HEK293T (cell line): ENCODE data around the gene PLAGL1.

Experiments used
- CTCF ChIA-PET: fragments of 350-600 bp; formaldehyde crosslinking; extraction: SDS; loops from one replicate; lab custom pipeline; 2021; ENCODE audit warnings: antibody characterized with exemption, inconsistent platforms; lab: Yijun Ruan, JAX
- POLR2A ChIA-PET: fragments of 350-600 bp; formaldehyde crosslinking; extraction: SDS; loops from one replicate; lab custom pipeline; 2020; ENCODE audit warnings: antibody characterized with exemption, inconsistent platforms; lab: Yijun Ruan, JAX
- DNase-seq: peaks from one replicate; pipeline ENCODE4 v3.0.0; 2012; ENCODE audit warnings: mixed read lengths; ENCODE audit errors: extremely low spot score
- ARNT ChIP-seq: fragments of 450-650 bp; IDR thresholded peaks from 2 replicates; pipeline ENCODE4 v1.6.1; 2017; ENCODE audit warnings: mild to moderate bottlenecking
- BHLHE40 ChIP-seq: fragments of 450-650 bp; IDR thresholded peaks from 2 replicates; pipeline ENCODE4 v1.6.1; 2016; ENCODE audit warnings: mild to moderate bottlenecking, moderate library complexity, borderline replicate concordance
- CTBP1 ChIP-seq: fragments of 450-650 bp; IDR thresholded peaks from 2 replicates; pipeline ENCODE4 v1.6.1; 2016; ENCODE audit warnings: borderline replicate concordance
- ELF4 ChIP-seq: fragments of 450-650 bp; IDR thresholded peaks from 2 replicates; pipeline ENCODE4 v1.6.1; 2017; ENCODE audit warnings: antibody characterized with exemption
- FOXA1 ChIP-seq: fragments of 450-650 bp; IDR thresholded peaks from 2 replicates; pipeline ENCODE4 v1.6.1; 2016; ENCODE audit warnings: mild to moderate bottlenecking
- FOXK2 ChIP-seq: fragments of 450-650 bp; IDR thresholded peaks from 2 replicates; pipeline ENCODE4 v1.6.1; 2016; ENCODE audit warnings: mild to moderate bottlenecking
- FOXM1 ChIP-seq: fragments of 450-650 bp; IDR thresholded peaks from 2 replicates; pipeline ENCODE4 v1.6.1; 2017; ENCODE audit warnings: mild to moderate bottlenecking, borderline replicate concordance
- HDGF ChIP-seq: fragments of 450-650 bp; IDR thresholded peaks from 2 replicates; pipeline ENCODE4 v1.6.1; 2017; ENCODE audit warnings: antibody characterized with exemption, borderline replicate concordance
- L3MBTL2 ChIP-seq: fragments of 450-650 bp; conservative IDR thresholded peaks from 2 replicates; pipeline ENCODE4 v1.6.1; 2016; ENCODE audit warnings: mild to moderate bottlenecking
- LEF1 ChIP-seq: fragments of 450-650 bp; IDR thresholded peaks from 2 replicates; pipeline ENCODE4 v1.6.1; 2017; ENCODE audit warnings: mild to moderate bottlenecking, borderline replicate concordance
- NFRKB ChIP-seq: fragments of 450-650 bp; IDR thresholded peaks from 2 replicates; pipeline ENCODE4 v1.6.1; 2016; ENCODE audit warnings: mild to moderate bottlenecking, moderate library complexity
- PKNOX1 ChIP-seq: fragments of 450-650 bp; IDR thresholded peaks from 2 replicates; pipeline ENCODE4 v1.6.1; 2016
- SP1 ChIP-seq: fragments of 450-650 bp; IDR thresholded peaks from 2 replicates; pipeline ENCODE4 v1.6.1; 2017
- SUZ12 ChIP-seq: fragments of 450-650 bp; IDR thresholded peaks from 2 replicates; pipeline ENCODE4 v1.6.1; 2016; ENCODE audit warnings: mild to moderate bottlenecking
- TARDBP ChIP-seq: fragments of 450-650 bp; IDR thresholded peaks from 2 replicates; pipeline ENCODE4 v1.6.1; 2016
- ZNF384 ChIP-seq: fragments of 450-650 bp; IDR thresholded peaks from 2 replicates; pipeline ENCODE4 v1.6.1; 2016

PLAGL1 gene

GRCh38 chr6:143955971-143956370, 52.1 kb downstream of the PLAGL1 start:
- ChIA-PET CTCF (interaction anchor here (0.6 to 1.3 kb wide), 3 partner anchors 14 to 57 kb away, joined by 3 to 4 read pairs (median 4); no protein-coding TSS in a partner anchor), POLR2A (no interaction called here)
- no peak for TF ChIP-seq SP1
- TF ChIP-seq L3MBTL2, result no peak
- no peak for TF ChIP-seq FOXA1
- TF ChIP-seq PKNOX1, result no peak
- no peak for TF ChIP-seq HDGF
- no peak for TF ChIP-seq FOXK2
- no peak for TF ChIP-seq ZNF384
- no peak for TF ChIP-seq ELF4
- no peak for TF ChIP-seq SUZ12
- TF ChIP-seq FOXM1, result no peak
- no peak for TF ChIP-seq LEF1
- TF ChIP-seq CTBP1, result no peak
- no peak for TF ChIP-seq NFRKB
- no peak for DNase-seq

- ChIA-PET CTCF (interaction anchor here (0.6 to 1.2 kb wide), 2 partner anchors 12 to 49 kb away, joined by 3 to 4 read pairs; no protein-coding TSS in a partner anchor), POLR2A (no interaction called here)
- TF ChIP-seq FOXM1 (no peak), ARNT (no peak)
- DNase-seq, result no peak
Measured at GRCh38 chr6:143953922-143954321, 54.1 kb downstream of the PLAGL1 start.

DNA sequence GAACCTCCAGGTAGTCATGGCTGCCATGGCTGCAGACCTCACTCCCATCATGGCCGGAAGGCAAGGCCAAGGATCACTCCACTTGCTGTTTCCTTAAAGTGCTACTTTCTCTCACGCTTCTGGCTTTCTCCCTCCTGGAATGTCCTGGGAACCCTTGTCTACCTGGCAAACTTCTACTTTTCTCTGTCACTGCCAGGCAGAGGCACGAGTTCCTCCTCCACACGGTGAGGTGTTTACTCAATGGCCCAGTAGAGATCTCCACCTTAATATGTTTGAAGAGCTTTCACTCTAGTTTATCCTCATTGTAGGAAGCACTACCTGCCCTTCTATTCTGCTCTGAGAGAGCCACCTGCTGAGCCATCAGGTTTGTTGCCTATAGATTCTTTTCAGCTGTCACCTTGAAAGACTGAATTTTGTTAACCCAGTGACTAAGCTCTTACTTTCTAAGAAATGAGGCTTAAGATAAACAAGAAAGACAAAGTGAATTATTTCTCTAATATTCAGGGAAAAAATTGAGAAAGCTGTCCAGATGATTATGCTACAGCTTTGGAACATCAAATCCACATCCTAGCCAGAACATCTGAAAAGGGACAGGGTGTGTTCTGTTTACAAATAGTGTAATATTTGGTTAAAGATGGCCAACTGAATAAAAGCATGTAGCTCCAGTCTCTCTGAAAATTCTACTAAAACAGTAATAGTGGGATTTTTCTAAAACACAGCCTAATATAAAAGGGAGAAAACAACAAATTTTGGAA, 54.9 kb downstream of the PLAGL1 start:
- TF ChIP-seq TARDBP, result no peak
- TF ChIP-seq LEF1, result no peak
- TF ChIP-seq L3MBTL2, result no peak
- TF ChIP-seq SP1, result no peak
- TF ChIP-seq ZNF384, result no peak
- no peak for TF ChIP-seq ELF4
- POLR2A ChIA-PET, result interaction anchor here (1.0 kb wide), 1 partner anchor 55 kb away, joined by 3 read pairs; the partner anchor contains the start of gene PLAGL1
- CTCF ChIA-PET, result interaction anchor here (0.6 to 1.4 kb wide), 3 partner anchors 11 to 1509 kb away, joined by 3 to 4 read pairs (median 3); no protein-coding TSS in a partner anchor
- no peak for DNase-seq

- ChIA-PET CTCF (interaction anchor here (0.7 to 1.4 kb wide), 2 partner anchors 10 to 1510 kb away, joined by 3 to 4 read pairs; no protein-coding TSS in a partner anchor), POLR2A (interaction anchor here (1.0 kb wide), 1 partner anchor 56 kb away, joined by 3 read pairs; the partner anchor contains the start of gene PLAGL1)
- no peak for TF ChIP-seq NFRKB
- TF ChIP-seq FOXA1, result no peak
- no peak for TF ChIP-seq TARDBP
- DNase-seq, result no peak
Measured at GRCh38 chr6:143952060-143952778, 55.8 kb downstream of the PLAGL1 start.

DNA sequence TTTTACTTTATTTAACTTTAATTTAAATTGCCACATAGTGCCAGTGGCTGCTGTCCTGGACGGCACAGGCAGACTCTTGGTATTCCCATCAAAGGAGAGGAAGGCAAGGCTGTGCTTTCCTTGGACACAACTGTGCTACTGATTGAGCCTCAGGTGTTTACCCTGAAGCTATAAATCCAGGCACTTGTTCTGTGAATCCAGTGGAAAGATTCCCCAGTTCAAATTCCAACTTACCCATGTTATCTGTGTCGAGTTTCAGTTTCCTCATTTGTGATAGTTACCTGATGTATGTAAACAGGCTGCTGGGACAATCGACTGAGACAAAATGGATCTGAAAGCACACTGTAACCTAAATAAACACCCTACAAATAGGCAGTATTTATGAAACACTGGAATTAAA, 57.2 kb downstream of the PLAGL1 start:
- no peak for DNase-seq
- ChIA-PET POLR2A (no interaction called here), CTCF (no interaction called here)
- TF ChIP-seq FOXK2 (no peak), FOXM1 (no peak), NFRKB (no peak), CTBP1 (no peak), FOXA1 (no peak)

DNA sequence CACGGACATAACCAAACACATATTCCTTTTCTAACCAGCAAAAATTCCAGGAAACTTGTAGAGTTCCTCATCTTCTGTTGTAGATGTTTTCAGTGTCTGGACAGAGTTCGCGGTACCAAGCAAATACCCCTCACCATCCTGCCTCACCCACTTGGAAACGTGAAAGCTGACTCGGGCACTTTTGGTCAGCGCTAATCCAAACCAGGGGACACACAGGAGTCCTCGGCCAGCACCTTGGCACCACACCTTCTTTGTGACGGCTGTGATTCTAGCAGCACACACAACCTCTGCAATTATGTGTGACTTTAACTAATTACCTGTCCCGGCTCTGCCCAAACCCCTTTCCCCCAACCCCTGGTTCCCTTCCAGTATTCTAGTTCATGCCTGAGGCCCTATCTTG, 58.1 kb downstream of the PLAGL1 start:
- ChIA-PET CTCF (no interaction called here), POLR2A (no interaction called here)
- DNase-seq, result no peak
- TF ChIP-seq L3MBTL2 (no peak), ARNT (no peak), CTBP1 (no peak), FOXM1 (no peak), SP1 (no peak), HDGF (no peak), NFRKB (no peak), BHLHE40 (no peak), ZNF384 (no peak), PKNOX1 (no peak), TARDBP (no peak), SUZ12 (no peak), LEF1 (no peak), FOXA1 (no peak)

GRCh38 chr6:143949535-143949934, 58.5 kb downstream of the PLAGL1 start:
- CTCF ChIA-PET, result no interaction called here

More at GRCh38 chr6:143949535-143949934, 58.5 kb downstream of the PLAGL1 start:
- no peak for TF ChIP-seq SP1
- no peak for TF ChIP-seq BHLHE40
- no peak for TF ChIP-seq ARNT
- TF ChIP-seq FOXK2, result no peak
- no peak for TF ChIP-seq NFRKB
- no peak for TF ChIP-seq SUZ12
- TF ChIP-seq FOXA1, result no peak
- no peak for TF ChIP-seq CTBP1
- no peak for TF ChIP-seq TARDBP
- TF ChIP-seq ZNF384, result no peak
- TF ChIP-seq LEF1, result no peak
- no peak for TF ChIP-seq FOXM1
- no peak for TF ChIP-seq ELF4
- no peak for TF ChIP-seq HDGF
- no peak for TF ChIP-seq PKNOX1
- TF ChIP-seq L3MBTL2, result no peak
- DNase-seq, result no peak
- POLR2A ChIA-PET, result no interaction called here
